Motor neuron (in vitro differentiated cells): Measurements from ENCODE around the gene NLRP6. TPM values are rescaled to one million over a fixed set of nuclear protein-coding genes. Genes with fewer than 3 reads are reported as not detected.

Source experiments
- ATAC-seq, 8 experiments: fragments of 200-7000 bp; cut with Tn5 transposase; replicated peaks in 6 of 8; 2 replicates each; pipeline ENCODE4 v1.8.0; 2021; ENCODE audit warnings: mild to moderate bottlenecking in 8 of 8, moderate library complexity in 8 of 8
- H3K27ac ChIP-seq, 2 donors: fragments of 250-450 bp; sonication (Bioruptor Pico); 2 replicates each; pipeline ENCODE4 v1.9.0; 2021; ENCODE audit warnings: antibody characterized with exemption in 2 of 2, mild to moderate bottlenecking in 2 of 2, moderate library complexity in 1 of 2
- H3K4me1 ChIP-seq, 2 donors: fragments of 250-450 bp; sonication (Bioruptor Pico); replicated peaks in 1 of 2; 2 replicates each; pipeline ENCODE4 v1.6.1; 2021; ENCODE audit warnings: antibody characterized with exemption in 2 of 2, mild to moderate bottlenecking in 2 of 2, moderate library complexity in 1 of 2
- H3K4me3 ChIP-seq, 5 donors: fragments of 250-450 bp; sonication (Bioruptor Pico); 2 replicates each; pipeline ENCODE4 v1.9.0; 2021; ENCODE audit warnings: antibody characterized with exemption in 5 of 5, mild to moderate bottlenecking in 5 of 5, moderate library complexity in 4 of 5
- WGBS, 10 experiments: fragments of 450-650 bp; shearing (Covaris generic); methylation state at CpG; one replicate each; pipeline ENCODE4 v1.0.0; 2022; 5-methylcytosine and 5-hydroxymethylcytosine counted together
- in situ Hi-C, 9 experiments: fragments of 400-800 bp; cut with MboI; loops; one replicate each; pipeline ENCODE4 v1.15.0; 2021; ENCODE audit warnings: low sequenced_read_pairs in 9 of 9, low pct_unique_long_range_greater_than_20kb in 2 of 9; ENCODE audit not compliant: unreplicated experiment in 9 of 9
- total RNA-seq, 8 experiments: library from RNA; unstranded; fragments of 300-600 nt; gene quantifications; 2 replicates each; pipeline versions ENCODE4 v1.2.3 to v1.2.4, GENCODE V29; 2022

The NLRP6 gene
- total RNA-seq, 8 experiments from 2014 or later, result 0.14 to 0.33 (median 0.16) TPM; not detected in 4

GRCh38 chr11:244376-244775, 33.8 kb upstream of the NLRP6 start:
- ATAC-seq, result no peak
- in situ Hi-C loops, result no loop called here
- no peak overlapping the region for H3K4me3 ChIP-seq
- no peak overlapping the region for H3K27ac ChIP-seq
- 88 to 100% (median 100%) methylated on average over 1 to 2 of the region's 2 CpGs; no CpG with 5 or more reads in 1 of the 10 experiments for WGBS, 10 experiments
- no peaks in the 10 kb centered on the region for H3K4me1 ChIP-seq

DNA sequence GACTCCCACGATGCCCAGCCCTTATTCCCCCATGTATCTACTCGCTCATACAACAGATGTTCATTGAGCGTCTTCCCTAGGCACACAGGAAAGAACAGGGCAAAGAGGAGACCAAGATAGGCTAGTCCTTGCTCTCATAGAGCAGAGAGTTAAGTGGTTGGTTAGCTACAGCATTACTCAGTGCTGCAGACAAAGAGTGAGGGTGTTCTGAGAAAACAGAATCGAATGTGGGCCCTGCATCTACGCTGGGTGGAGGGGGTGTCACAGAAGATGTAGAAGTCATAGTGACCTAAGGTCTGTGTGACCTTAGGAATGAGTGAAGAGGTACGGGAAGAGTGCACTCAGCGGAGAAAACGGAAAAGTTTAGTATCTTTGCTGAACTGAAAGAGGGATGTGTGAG, 29.1 kb upstream of the NLRP6 start:
- 50 to 100% (median 90%) methylated on average over 1 to 7 of the region's 8 CpGs; no CpG with 5 or more reads in 2 of the 10 experiments for WGBS, 10 experiments
- in situ Hi-C loops, result no loop called here

DNA sequence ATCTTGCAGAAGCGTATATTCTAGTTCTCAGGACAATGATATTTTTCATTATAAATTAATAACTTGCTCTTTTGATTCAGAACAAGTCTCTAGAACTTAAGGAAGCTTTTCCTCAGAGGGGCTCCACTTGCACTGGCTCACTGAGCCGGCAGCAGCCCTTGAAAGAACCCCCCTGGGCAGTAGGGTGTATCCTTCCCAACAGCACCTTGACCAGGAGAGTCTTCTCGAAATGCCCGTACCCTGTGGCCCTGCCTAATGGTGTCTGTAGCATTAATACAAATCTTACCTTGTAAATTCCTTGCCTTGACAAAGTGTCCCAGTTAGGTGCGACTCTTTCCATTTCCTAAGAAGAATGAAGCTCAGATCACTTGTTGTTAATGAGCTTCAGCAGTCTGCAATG, 27.9 kb upstream of the NLRP6 start:
- no peak overlapping the region for H3K27ac ChIP-seq
- H3K4me1 ChIP-seq, result no peaks in the 10 kb centered on the region
- in situ Hi-C loops, result loop anchor here in 1 of 9 experiments (5.0 kb wide), 1 partner anchor 117 kb away; the partner anchor contains the start of gene B4GALNT4
- WGBS, 10 experiments, result 73 to 95% (median 89%) methylated on average over 2 to 5 of the region's 5 CpGs; no CpG with 5 or more reads in 4 of the 10 experiments
- no peak overlapping the region for H3K4me3 ChIP-seq
- peak in 1 of 8 experiments; percentile 12 for ATAC-seq

More for the DNA sequence above, 29.1 kb upstream of the NLRP6 start:
- Histone ChIP-seq H3K4me1 (no peaks in the 10 kb centered on the region), H3K4me3 (no peak overlapping the region), H3K27ac (no peak overlapping the region)
- ATAC-seq, result no peak

GRCh38 chr11:250740-251299, 27.4 kb upstream of the NLRP6 start:
- H3K4me1 ChIP-seq, result no peaks in the 10 kb centered on the region
- no peak overlapping the region for H3K4me3 ChIP-seq
- ATAC-seq, result peak; percentile 52 to 98 (median 78)
- H3K27ac ChIP-seq, result no peak overlapping the region
- in situ Hi-C loops, result loop anchor here in 1 of 9 experiments (5.0 kb wide), 1 partner anchor 116 kb away; the partner anchor contains the start of gene B4GALNT4
- 60 to 100% (median 82%) methylated on average over 1 to 8 of the region's 10 CpGs for WGBS, 10 experiments

DNA sequence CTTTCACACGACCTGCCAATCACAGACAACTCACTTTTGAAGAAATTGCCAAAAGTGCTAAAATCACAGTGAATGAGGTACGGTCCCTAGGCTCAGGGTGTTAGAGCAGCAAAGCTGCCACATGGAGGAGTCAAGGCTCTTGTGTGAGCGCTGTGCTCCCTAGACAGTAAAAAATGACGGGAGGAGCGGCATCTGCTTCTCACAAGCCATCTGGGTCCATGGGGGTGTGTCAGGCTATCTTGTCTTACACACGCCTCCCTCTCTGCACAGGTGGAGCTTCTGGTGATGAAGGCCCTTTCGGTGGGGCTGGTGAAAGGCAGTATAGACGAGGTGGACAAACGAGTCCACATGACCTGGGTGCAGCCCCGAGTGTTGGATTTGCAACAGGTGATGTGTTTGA, 26.7 kb upstream of the NLRP6 start:
- Histone ChIP-seq H3K4me3 (no peak overlapping the region), H3K27ac (no peak overlapping the region), H3K4me1 (no peaks in the 10 kb centered on the region)
- 49 to 87% (median 76%) methylated on average over 2 to 7 of the region's 10 CpGs; no CpG with 5 or more reads in 4 of the 10 experiments for WGBS, 10 experiments
- peak in 5 of 8 experiments; percentile 23 to 40 (median 28) for ATAC-seq
- in situ Hi-C loops, result loop anchor here in 1 of 9 experiments (5.0 kb wide), 1 partner anchor 116 kb away; the partner anchor contains the start of gene B4GALNT4

DNA sequence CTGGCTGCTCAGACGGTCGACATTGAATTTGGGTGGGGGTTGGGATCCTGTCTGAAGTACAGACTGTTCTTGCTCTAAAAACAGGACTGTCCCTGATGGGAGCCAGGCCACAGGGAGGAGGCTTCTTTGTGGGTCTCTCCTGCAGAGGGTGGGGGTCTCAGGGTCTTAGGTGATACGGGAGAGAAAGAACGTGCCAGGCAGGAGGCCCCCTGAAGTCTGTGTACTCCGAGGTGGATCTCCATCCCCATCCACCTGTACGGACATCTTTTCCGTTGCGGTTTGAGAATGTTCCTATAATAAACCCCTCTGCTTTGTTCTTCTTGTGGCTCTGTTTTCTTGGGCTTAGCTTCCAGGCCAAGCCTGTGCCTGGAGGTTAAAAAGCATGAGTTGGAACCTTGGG, 25.5 kb upstream of the NLRP6 start:
- Histone ChIP-seq H3K4me1 (no peaks in the 10 kb centered on the region), H3K27ac (no peak overlapping the region), H3K4me3 (no peak overlapping the region)
- in situ Hi-C loops, result loop anchor here in 1 of 9 experiments (5.0 kb wide), 1 partner anchor 115 kb away; the partner anchor contains the start of gene B4GALNT4
- WGBS, 10 experiments, result 63 to 100% (median 86%) methylated on average over 2 to 6 of the region's 8 CpGs; no CpG with 5 or more reads in 4 of the 10 experiments
- peak in 1 of 8 experiments; percentile 4 for ATAC-seq

DNA sequence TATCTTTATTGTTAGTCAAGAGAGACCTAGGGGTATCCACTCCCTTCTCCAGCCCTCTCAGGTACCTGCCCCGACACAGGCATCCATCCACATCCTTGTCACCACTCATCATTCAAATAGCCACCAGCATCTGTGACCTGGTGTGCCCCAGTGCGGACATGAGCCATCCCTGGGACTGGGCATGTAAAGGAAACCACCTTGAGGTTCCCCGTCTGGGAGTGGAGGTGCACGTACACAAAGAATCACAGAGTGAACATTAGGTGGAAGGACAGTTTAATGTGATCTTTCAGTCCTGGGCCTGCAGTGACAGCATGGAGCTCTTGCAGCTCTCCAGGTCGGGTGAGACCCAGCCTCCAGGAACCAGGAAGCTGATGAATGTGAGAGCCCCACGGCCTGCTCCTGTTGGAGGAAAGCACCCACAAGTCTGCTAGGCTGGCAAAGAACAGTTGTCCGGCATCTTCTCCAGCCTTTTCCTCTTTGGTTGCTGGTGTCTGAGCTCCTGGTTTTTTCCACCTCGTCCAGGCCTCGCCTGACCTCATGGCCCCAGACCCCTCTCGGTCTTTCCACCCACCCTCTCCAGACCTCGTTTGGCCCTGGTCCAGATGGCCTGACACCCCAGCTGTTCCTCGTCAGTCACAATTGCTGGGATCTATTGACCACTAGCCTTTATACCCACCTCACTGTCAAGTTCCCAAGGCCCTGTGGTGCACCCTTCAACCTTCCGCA, 24.9 kb upstream of the NLRP6 start:
- Histone ChIP-seq H3K4me3 (no peak overlapping the region), H3K27ac (no peak overlapping the region), H3K4me1 (no peaks in the 10 kb centered on the region)
- in situ Hi-C loops, result loop anchor here in 1 of 9 experiments (5.0 kb wide), 1 partner anchor 114 kb away; the partner anchor contains the start of gene B4GALNT4
- 80 to 100% (median 100%) methylated on average over 1 to 10 of the region's 13 CpGs; no CpG with 5 or more reads in 5 of the 10 experiments for WGBS, 10 experiments
- ATAC-seq, result peak in 4 of 8 experiments; percentile 13 to 29 (median 16)

DNA sequence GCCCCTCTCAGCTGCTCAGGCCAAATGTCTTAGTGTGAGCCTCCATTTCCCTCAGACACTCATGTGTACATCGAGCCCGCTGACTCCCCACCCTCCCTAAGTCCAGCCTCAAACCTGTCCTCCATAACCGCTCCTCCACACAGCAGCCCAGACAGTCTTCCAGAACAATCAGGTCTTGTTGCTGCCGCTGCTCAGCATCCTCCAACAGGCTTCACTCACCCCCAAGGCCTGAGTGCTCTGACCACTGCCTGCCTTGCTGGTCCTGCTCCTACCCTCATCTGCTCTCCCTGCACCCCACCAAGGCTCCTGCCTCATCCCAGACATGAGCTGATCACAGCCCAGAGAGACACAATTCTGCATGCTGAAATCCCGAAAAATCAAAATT, 24.3 kb upstream of the NLRP6 start:
- 80 to 100% (median 85%) methylated on average over 1 to 5 of the region's 5 CpGs; no CpG with 5 or more reads in 2 of the 10 experiments for WGBS, 10 experiments

GRCh38 chr11:255176-255575, 23.0 kb upstream of the NLRP6 start:
- no peaks in the 10 kb centered on the region for H3K4me1 ChIP-seq
- H3K27ac ChIP-seq, result no peak overlapping the region
- in situ Hi-C loops, result no loop called here
- no peak overlapping the region for H3K4me3 ChIP-seq
- WGBS, 10 experiments, result 21 to 84% (median 56%) methylated on average over 2 to 3 of the region's 3 CpGs
- ATAC-seq, result no peak

More for the DNA sequence above, 24.3 kb upstream of the NLRP6 start:
- Histone ChIP-seq H3K4me1 (no peaks in the 10 kb centered on the region), H3K4me3 (no peak overlapping the region), H3K27ac (no peak overlapping the region)
- no peak for ATAC-seq
- in situ Hi-C loops, result loop anchor here in 1 of 9 experiments (5.0 kb wide), 1 partner anchor 113 kb away; the partner anchor contains the start of gene B4GALNT4

DNA sequence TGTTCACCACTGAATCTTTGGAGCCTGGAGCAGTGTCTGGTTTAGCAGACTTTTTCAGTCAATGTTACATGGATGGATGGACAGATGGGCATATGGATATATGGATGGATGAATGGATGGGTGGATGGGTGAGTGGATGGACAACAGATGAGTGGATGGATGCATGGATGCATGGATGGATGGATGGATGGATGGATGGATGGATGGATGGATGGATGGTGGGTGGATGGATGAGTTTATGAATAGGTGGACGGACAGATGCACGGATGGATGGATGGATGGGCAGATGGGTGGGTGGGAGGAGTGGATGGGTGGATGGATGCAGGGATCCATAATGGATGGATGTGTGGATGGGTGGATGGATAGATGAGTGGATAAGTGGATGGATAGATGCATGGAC, 22.4 kb upstream of the NLRP6 start:
- Histone ChIP-seq H3K4me3 (no peak overlapping the region), H3K27ac (no peak overlapping the region), H3K4me1 (no peaks in the 10 kb centered on the region)
- in situ Hi-C loops, result no loop called here
- WGBS, 10 experiments, result 100% methylated on average over 1 of the region's 2 CpGs; no CpG with 5 or more reads in 9 of the 10 experiments
- ATAC-seq, result no peak

DNA sequence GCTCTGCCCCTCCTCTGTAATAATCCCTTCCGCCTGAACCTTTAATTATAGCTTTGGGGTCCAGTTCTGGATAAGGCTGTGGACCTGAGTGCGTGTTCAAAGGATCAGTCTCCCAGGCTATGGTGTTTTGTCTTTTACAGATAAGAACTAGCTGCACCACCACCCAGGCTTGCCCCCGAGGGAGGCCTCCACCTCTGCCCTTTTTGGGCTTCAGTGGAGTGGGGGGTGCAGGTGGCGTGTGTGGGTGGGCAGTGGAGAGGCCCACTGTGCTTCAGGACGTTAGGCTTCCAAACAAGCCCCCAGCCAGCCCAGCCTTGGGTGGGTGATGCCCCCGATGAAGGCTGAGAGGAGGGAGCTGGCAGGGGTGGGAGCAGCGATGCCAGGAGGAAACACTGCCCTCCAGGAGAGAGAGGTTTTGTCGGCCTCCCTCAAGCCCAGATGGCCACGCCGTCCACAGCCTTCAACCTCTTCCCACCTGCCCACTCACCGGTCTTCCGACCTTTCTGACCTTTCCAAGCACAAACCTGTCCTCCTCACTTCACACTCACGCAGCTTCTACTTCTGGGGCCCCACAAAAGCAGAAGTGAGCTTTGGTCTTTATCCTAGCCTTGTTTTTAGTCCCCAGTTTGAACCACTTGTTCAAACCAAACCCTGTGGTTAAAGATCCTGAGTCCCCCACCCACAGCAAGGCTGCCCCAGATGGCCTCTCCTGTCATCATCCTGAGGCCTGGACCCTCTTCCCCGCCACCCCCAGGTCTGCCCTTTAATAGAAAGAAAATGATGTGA, 21.1 kb upstream of the NLRP6 start:
- Histone ChIP-seq H3K27ac (no peak overlapping the region), H3K4me1 (no peaks in the 10 kb centered on the region), H3K4me3 (no peak overlapping the region)
- no peak for ATAC-seq
- in situ Hi-C loops, result no loop called here
- WGBS, 10 experiments, result 40 to 82% (median 50%) methylated on average over 1 to 12 of the region's 14 CpGs; no CpG with 5 or more reads in 5 of the 10 experiments

GRCh38 chr11:257766-258493, 20.3 kb upstream of the NLRP6 start:
- in situ Hi-C loops, result no loop called here
- WGBS, 10 experiments, result 0 to 88% (median 71%) methylated on average over 1 to 11 of the region's 15 CpGs; no CpG with 5 or more reads in 3 of the 10 experiments
- H3K27ac ChIP-seq, result no peak overlapping the region
- no peaks in the 10 kb centered on the region for H3K4me1 ChIP-seq
- ATAC-seq, result peak in 1 of 8 experiments; percentile 54
- H3K4me3 ChIP-seq, result no peak overlapping the region
